HepG2 (cell line): Measurements from ENCODE around the gene DIAPH1. TPM values are rescaled to one million over a fixed set of nuclear protein-coding genes. Genes with fewer than 3 reads are reported as not detected.

ENCODE experiments used
- ATAC-seq: fragments of 200-7000 bp; cut with Tn5 transposase; 3 replicates; pipeline ENCODE4 v1.9.1; 2020; ENCODE audit warnings: mild to moderate bottlenecking, moderate library complexity
- BruUV-seq: library from RNA; stranded (reverse); fragments of 400-500 nt; replicated peaks from 2 replicates; lab custom pipeline; 2021; lab: Mats Ljungman, UMichigan
- CTCF ChIA-PET: fragments of 300-600 bp; formaldehyde crosslinking; extraction: SDS; loops from one replicate; lab custom pipeline; 2021; ENCODE audit warnings: low total read pairs, inconsistent platforms, low intra/inter-chr PET ratio; lab: Yijun Ruan, JAX
- POLR2A ChIA-PET: fragments of 350-600 bp; sonication (Branson Sonifier 250); formaldehyde crosslinking; loops from one replicate; lab custom pipeline; 2020; ENCODE audit warnings: antibody characterized with exemption, inconsistent platforms; lab: Yijun Ruan, JAX
- DNase-seq: peaks from one replicate; pipeline ENCODE4 v3.0.0-alpha.2; 2015; ENCODE audit warnings: low spot score
- FAIRE-seq: peaks from 3 replicates; lab custom pipeline; 2011; peaks lifted over from hg19 to GRCh38; lab: Jason Lieb, UNC
- H2AFZ ChIP-seq: one replicate; pipeline ENCODE4 v1.6.1; 2011; ENCODE audit warnings: low read length, inconsistent platforms
- H3K27ac ChIP-seq: fragments of 300-600 bp; 3 replicates; pipeline ENCODE4 v1.8.0; 2011; ENCODE audit warnings: mixed run types, mild to moderate bottlenecking, mixed read lengths, low read length, inconsistent platforms; ENCODE audit not compliant: insufficient read depth; ENCODE audit errors: extremely low read length
- H3K27me3 ChIP-seq, 2 experiments: fragments of 200-600 bp in 1 of 2; 2 replicates in 1 of 2; 3 replicates in 1 of 2; pipeline versions ENCODE4 v1.6.0 to v1.8.0; 2011; ENCODE audit warnings: low read length in 2 of 2, mild to moderate bottlenecking in 2 of 2, moderate library complexity in 2 of 2, inconsistent platforms in 1 of 2; ENCODE audit not compliant: insufficient read depth in 2 of 2, control insufficient read depth in 1 of 2
- H3K36me3 ChIP-seq, 2 experiments: fragments of 200-600 bp in 1 of 2; replicated peaks in 1 of 2; 2 replicates in 1 of 2; 3 replicates in 1 of 2; pipeline versions ENCODE4 v1.5.1 to v1.8.0; 2011; ENCODE audit warnings: low read length in 2 of 2, inconsistent platforms in 1 of 2; ENCODE audit not compliant: insufficient read depth in 2 of 2, control insufficient read depth in 1 of 2
- H3K4me1 ChIP-seq: 2 replicates; pipeline ENCODE4 v1.5.1; 2012; ENCODE audit warnings: low read length, inconsistent platforms; ENCODE audit not compliant: insufficient read depth
- H3K4me2 ChIP-seq: 2 replicates; pipeline ENCODE4 v1.6.0; 2011; ENCODE audit warnings: low read depth, low read length, inconsistent platforms
- H3K4me3 ChIP-seq, 3 experiments: fragments of 200-600 bp in 1 of 3; sonication (generic), shearing (Covaris generic) in 1 of 3; replicated peaks in 1 of 3; 2 replicates each; pipeline ENCODE4 v1.5.1; 2011 to 2016; ENCODE audit warnings: low read length in 3 of 3, inconsistent platforms in 2 of 3, low read depth in 2 of 3, mild to moderate bottlenecking in 2 of 3, control low read depth in 1 of 3, mixed read lengths in 1 of 3; ENCODE audit not compliant: insufficient read depth in 1 of 3
- H3K79me2 ChIP-seq: one replicate; pipeline ENCODE4 v1.6.1; 2011; ENCODE audit warnings: low read length, inconsistent platforms; ENCODE audit not compliant: insufficient read depth
- H3K9ac ChIP-seq: 2 replicates; pipeline ENCODE4 v1.6.0; 2011; ENCODE audit warnings: mild to moderate bottlenecking, low read depth, low read length, inconsistent platforms; ENCODE audit not compliant: insufficient read depth
- H3K9me3 ChIP-seq: 2 replicates; pipeline ENCODE4 v1.5.1; 2012; ENCODE audit warnings: mild to moderate bottlenecking, low read length
- H4K20me1 ChIP-seq: 2 replicates; pipeline ENCODE4 v1.6.0; 2011; ENCODE audit warnings: inconsistent platforms, mild to moderate bottlenecking, low read length, moderate library complexity; ENCODE audit not compliant: insufficient read depth
- ARID2 ChIP-seq: sonication (generic); formaldehyde crosslinking; IDR thresholded peaks from 2 replicates; pipeline ENCODE4 v1.8.1; 2022; ENCODE audit warnings: mild to moderate bottlenecking, missing genetic modification reagents, borderline replicate concordance
- ATF5 ChIP-seq: sonication (generic); formaldehyde crosslinking; IDR thresholded peaks from 2 replicates; pipeline ENCODE4 v1.4.0; 2020; ENCODE audit warnings: mild to moderate bottlenecking, low read depth, missing genetic modification reagents
- CHD4 ChIP-seq: fragments of 200-600 bp; sonication (generic); IDR thresholded peaks from 2 replicates; pipeline ENCODE4 v1.7.0; 2017; ENCODE audit warnings: mild to moderate bottlenecking, low read length, borderline replicate concordance
- FOSL2 ChIP-seq: sonication (generic); formaldehyde crosslinking; IDR thresholded peaks from 2 replicates; pipeline ENCODE4 v1.4.0; 2020; ENCODE audit warnings: missing genetic modification reagents
- MED8 ChIP-seq: sonication (generic); formaldehyde crosslinking; IDR thresholded peaks from 2 replicates; pipeline ENCODE4 v1.8.1; 2023; ENCODE audit warnings: mild to moderate bottlenecking, missing genetic modification reagents; ENCODE audit not compliant: insufficient replicate concordance
- NCOA5 ChIP-seq: sonication (generic); formaldehyde crosslinking; IDR thresholded peaks from 2 replicates; pipeline ENCODE4 v1.4.0; 2020; ENCODE audit warnings: missing genetic modification reagents
- PBX2 ChIP-seq: IDR thresholded peaks from 2 replicates; pipeline ENCODE4 v1.6.1; 2016; ENCODE audit warnings: control low read depth
- SP1 ChIP-seq, 2 experiments: fragments of 450-650 bp in 1 of 2; sonication (generic) in 1 of 2; formaldehyde crosslinking in 1 of 2; IDR thresholded peaks; 2 replicates each; pipeline versions ENCODE4 v1.4.0 to v1.6.1; 2016 to 2020; ENCODE audit warnings: missing genetic modification reagents in 1 of 2
- ZFP62 ChIP-seq: sonication (generic); formaldehyde crosslinking; IDR thresholded peaks from 2 replicates; pipeline ENCODE4 v1.4.0; 2020; ENCODE audit warnings: missing genetic modification reagents
- ZIK1 ChIP-seq: sonication (generic); formaldehyde crosslinking; IDR thresholded peaks from 2 replicates; pipeline ENCODE4 v1.5.0; 2020; ENCODE audit warnings: mild to moderate bottlenecking, low read depth, missing genetic modification reagents, borderline replicate concordance
- ZNF75D ChIP-seq: sonication (generic); formaldehyde crosslinking; IDR thresholded peaks from 2 replicates; pipeline ENCODE4 v1.8.1; 2023; ENCODE audit warnings: missing genetic modification reagents, mild to moderate bottlenecking, borderline replicate concordance
- ZSCAN25 ChIP-seq: sonication (generic); formaldehyde crosslinking; IDR thresholded peaks from 2 replicates; pipeline ENCODE4 v1.8.0; 2022; ENCODE audit warnings: mild to moderate bottlenecking, missing genetic modification reagents
- ZXDC ChIP-seq: sonication (generic); formaldehyde crosslinking; IDR thresholded peaks from 2 replicates; pipeline ENCODE4 v1.5.0; 2020; ENCODE audit warnings: mild to moderate bottlenecking, missing genetic modification reagents
- WGBS: methylation state at CpG from one replicate; pipeline ENCODE4 v1.1.6; 2017; ENCODE audit warnings: low lambda C conversion rate; 5-methylcytosine and 5-hydroxymethylcytosine counted together
- in situ Hi-C: cut with HindIII; loops from 2 replicates; pipeline ENCODE4 v1.10.0; 2017; ENCODE audit warnings: low pct_unique_long_range_greater_than_20kb; ENCODE audit not compliant: extremely low pct_ligation_motif_present
- intact Hi-C: fragments of 100-400 bp; cut with micrococcal nuclease; formaldehyde crosslinking; loops from one replicate; pipeline ENCODE4 v1.10.0; 2022; ENCODE audit not compliant: unreplicated experiment
- polyA plus RNA-seq, 8 experiments: library from polyadenylated mRNA; depleted of rRNA in 3 of 8; stranded (reverse) in 7 of 8; unstranded in 1 of 8; fragments of >200 nt; fragmentation: Illumina TruSeq in 4 of 8; extraction: Trizol in 4 of 8; gene quantifications; 2 replicates each; pipeline versions ENCODE4 v1.2.1 to v1.2.3, GENCODE V29; 2011 to 2016; ENCODE audit warnings: low read depth in 4 of 8, missing spikeins in 1 of 8, mixed read lengths in 1 of 8; ENCODE audit not compliant: insufficient read depth in 1 of 8
- total RNA-seq, 5 experiments: library from RNA; depleted of rRNA; stranded (reverse); fragments of >200 nt; fragmentation: Illumina TruSeq; extraction: Trizol; gene quantifications; 2 replicates each; pipeline ENCODE4 v1.2.3, GENCODE V29; 2016; ENCODE audit warnings: low read depth in 1 of 5

DIAPH1 gene
- total and polyA plus RNA-seq, 2 of the 13 experiments (the other 11 are each of a cell fraction or from before 2014, with no cell fraction given), result 25.1 to 33.9 TPM

GRCh38 chr5:141515141-141515540 lies 103.7 kb downstream of the DIAPH1 start:
- CTCF ChIA-PET, result no interaction called here
- ATAC-seq, result no peak
- Histone ChIP-seq H3K79me2 (no peaks in the 10 kb centered on the region), H3K4me2 (no peak overlapping the region), H3K9ac (no peak overlapping the region), H3K27ac (no peak overlapping the region), H3K9me3 (no peaks in the 10 kb centered on the region), H3K36me3 (peaks cover 14 to 58% of the 10 kb centered on the region in 2 experiments), H3K4me3 (no peak overlapping the region), H3K4me1 (no peaks in the 10 kb centered on the region), H4K20me1 (no peaks in the 10 kb centered on the region), H2AFZ (no peak overlapping the region), H3K27me3 (no peaks in the 10 kb centered on the region)
- POLR2A ChIA-PET, result no interaction called here
- WGBS, result 98% methylated on average over 3 of the region's 3 CpGs
- TF ChIP-seq ARID2 (no peak), MED8 (CRISPR knock-in tag) (no peak)
- no peak for FAIRE-seq
- DNase-seq, result no peak
- BruUV-seq, result TSS peak; percentile 36
- intact Hi-C loops, result no loop called here
- in situ Hi-C loops, result no loop called here

- BruUV-seq, result no TSS peak
- no peak overlapping the region for H3K4me3 ChIP-seq
- no peak overlapping the region for H3K27ac ChIP-seq
- ATAC-seq (no peak), DNase-seq (no peak), FAIRE-seq (no peak)
- no peaks in the 10 kb centered on the region for H3K79me2 ChIP-seq
- peaks cover 12 to 52% of the 10 kb centered on the region in 2 experiments for H3K36me3 ChIP-seq
- in situ Hi-C loops, result no loop called here
- H2AFZ ChIP-seq, result no peak overlapping the region
- H3K4me1 ChIP-seq, result no peaks in the 10 kb centered on the region; the same call in 1 of the 2 replicates
- WGBS, result 91% methylated on average over 6 of the region's 6 CpGs
- H3K9me3 ChIP-seq, result no peaks in the 10 kb centered on the region
- H3K9ac ChIP-seq, result no peak overlapping the region
- H4K20me1 ChIP-seq, result no peaks in the 10 kb centered on the region
- ChIA-PET CTCF (no interaction called here), POLR2A (no interaction called here)
- no peaks in the 10 kb centered on the region for H3K27me3 ChIP-seq
- H3K4me2 ChIP-seq, result no peak overlapping the region
- intact Hi-C loops, result no loop called here
- TF ChIP-seq CHD4 (no peak), ATF5 (no peak), FOSL2 (no peak), ZXDC (CRISPR knock-in tag) (no peak), SP1 (IDR thresholded peaks at IDR 0.05) (no peak), SP1 (CRISPR knock-in tag; IDR thresholded peaks at IDR 0.05) (no peak), ZFP62 (no peak), ZSCAN25 (CRISPR knock-in tag) (no peak), ZIK1 (CRISPR knock-in tag) (no peak), ZNF75D (CRISPR knock-in tag) (no peak), NCOA5 (CRISPR knock-in tag) (no peak), PBX2 (no peak)
Measured at GRCh38 chr5:141514330-141515133, 104.3 kb downstream of the DIAPH1 start.
